ENCODE measurements around the gene SUGCT. TPM values are rescaled to one million over a fixed set of nuclear protein-coding genes. Genes with fewer than 3 reads are reported as not detected.
"Not testable (repeated sequence)": the region's sequence is repeated elsewhere in the genome, so short reads cannot be mapped to it uniquely, and the experiment has no call there.

SUGCT gene
- total and polyA plus RNA-seq, 2 experiments from 2014 or later: 21.4 to 57.8 TPM

DNA sequence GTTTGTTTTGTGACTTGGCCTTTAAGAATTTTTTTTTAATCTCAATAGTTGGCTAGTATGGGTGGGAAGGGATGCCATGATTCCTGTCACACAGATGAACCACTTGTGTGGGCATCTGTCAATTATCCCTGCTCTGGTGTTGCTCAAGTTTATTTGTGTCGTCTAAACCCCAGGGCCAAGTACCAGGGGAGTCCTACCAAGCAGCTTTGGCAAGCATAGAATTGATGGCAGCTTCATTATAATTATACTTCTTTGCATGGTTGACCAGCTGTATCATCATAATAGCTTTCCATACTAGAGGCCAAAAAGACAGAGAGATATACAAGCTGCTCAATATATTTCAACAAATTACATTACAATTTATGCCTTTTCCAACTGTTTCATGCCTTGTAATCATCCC lies 30.4 kb downstream of the SUGCT start:
- no peaks in the 10 kb centered on the region for H3K9me3 ChIP-seq (ENCODE audit: low read depth)
- no peaks in the 10 kb centered on the region for H3K36me3 ChIP-seq
- TF ChIP-seq, protein P1, sequence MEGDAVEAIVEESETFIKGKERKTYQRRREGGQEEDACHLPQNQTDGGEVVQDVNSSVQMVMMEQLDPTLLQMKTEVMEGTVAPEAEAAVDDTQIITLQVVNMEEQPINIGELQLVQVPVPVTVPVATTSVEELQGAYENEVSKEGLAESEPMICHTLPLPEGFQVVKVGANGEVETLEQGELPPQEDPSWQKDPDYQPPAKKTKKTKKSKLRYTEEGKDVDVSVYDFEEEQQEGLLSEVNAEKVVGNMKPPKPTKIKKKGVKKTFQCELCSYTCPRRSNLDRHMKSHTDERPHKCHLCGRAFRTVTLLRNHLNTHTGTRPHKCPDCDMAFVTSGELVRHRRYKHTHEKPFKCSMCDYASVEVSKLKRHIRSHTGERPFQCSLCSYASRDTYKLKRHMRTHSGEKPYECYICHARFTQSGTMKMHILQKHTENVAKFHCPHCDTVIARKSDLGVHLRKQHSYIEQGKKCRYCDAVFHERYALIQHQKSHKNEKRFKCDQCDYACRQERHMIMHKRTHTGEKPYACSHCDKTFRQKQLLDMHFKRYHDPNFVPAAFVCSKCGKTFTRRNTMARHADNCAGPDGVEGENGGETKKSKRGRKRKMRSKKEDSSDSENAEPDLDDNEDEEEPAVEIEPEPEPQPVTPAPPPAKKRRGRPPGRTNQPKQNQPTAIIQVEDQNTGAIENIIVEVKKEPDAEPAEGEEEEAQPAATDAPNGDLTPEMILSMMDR (IDR thresholded peaks at IDR 0.05; ENCODE audit: low read depth, low read length): no peak
- peaks cover 2% of the 10 kb centered on the region for H3K4me1 ChIP-seq (ENCODE audit: low read depth)
- no peaks in the 10 kb centered on the region for H3K27me3 ChIP-seq
- H3K27ac ChIP-seq: no peak overlapping the region
- H3K4me3 ChIP-seq: no peak overlapping the region
- DNase-seq (ENCODE audit: low read depth in 1 of 2, low spot score in 1 of 2): no peak

DNA sequence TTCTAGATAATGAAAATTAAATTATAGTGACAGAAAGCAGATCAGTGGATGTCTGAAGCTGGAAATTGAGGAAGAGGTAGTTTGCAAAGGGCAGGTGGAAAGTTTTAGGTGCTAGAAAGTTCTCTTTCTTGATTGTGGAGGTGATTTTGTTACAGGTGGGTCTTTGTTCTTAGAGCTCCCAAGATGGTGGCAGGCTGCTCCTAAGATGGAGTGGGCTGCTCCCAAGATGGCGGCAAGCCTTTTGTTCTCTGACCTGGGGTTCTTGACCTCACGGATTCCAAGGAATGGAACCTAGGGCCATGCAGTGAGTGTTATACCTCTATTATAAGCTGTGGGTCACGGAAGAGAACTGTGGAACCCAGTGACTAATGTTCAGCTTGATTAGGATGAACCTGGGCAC lies 32.5 kb downstream of the SUGCT start:
- H3K4me1 ChIP-seq (ENCODE audit: low read depth): peaks cover 2% of the 10 kb centered on the region
- H3K36me3 ChIP-seq: no peaks in the 10 kb centered on the region
- H3K4me3 ChIP-seq: no peak overlapping the region
- H3K27ac ChIP-seq: no peak overlapping the region
- DNase-seq (ENCODE audit: low read depth in 1 of 2, low spot score in 1 of 2): no peak
- TF ChIP-seq, protein P1 (IDR thresholded peaks at IDR 0.05; ENCODE audit: low read depth, low read length): no peak
- no peaks in the 10 kb centered on the region for H3K9me3 ChIP-seq (ENCODE audit: low read depth)
- H3K27me3 ChIP-seq: no peaks in the 10 kb centered on the region

DNA sequence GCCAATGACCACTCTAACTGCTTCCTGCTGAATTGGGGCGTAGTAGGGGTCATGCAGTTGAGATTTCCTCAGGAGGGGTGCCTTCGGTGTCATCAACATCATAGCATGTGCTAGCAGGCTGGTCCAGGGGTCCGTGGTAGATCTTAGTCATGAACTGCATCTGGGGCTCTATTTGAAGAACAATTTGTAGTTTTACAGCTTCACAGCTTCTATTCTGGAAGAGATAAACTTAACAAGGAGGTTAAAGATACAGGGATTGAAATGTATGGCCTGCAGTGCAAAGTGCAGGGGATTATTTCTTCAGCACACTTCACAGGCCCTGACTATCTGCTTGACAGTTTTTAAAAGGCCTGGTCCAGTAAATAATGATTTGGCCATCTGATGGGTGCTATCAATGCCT lies 33.5 kb downstream of the SUGCT start:
- DNase-seq (ENCODE audit: low read depth in 1 of 2, low spot score in 1 of 2); H3K27ac ChIP-seq; H3K4me1 ChIP-seq (ENCODE audit: low read depth); H3K27me3 ChIP-seq; H3K9me3 ChIP-seq (ENCODE audit: low read depth); H3K4me3 ChIP-seq; H3K36me3 ChIP-seq: not testable (repeated sequence)

DNA sequence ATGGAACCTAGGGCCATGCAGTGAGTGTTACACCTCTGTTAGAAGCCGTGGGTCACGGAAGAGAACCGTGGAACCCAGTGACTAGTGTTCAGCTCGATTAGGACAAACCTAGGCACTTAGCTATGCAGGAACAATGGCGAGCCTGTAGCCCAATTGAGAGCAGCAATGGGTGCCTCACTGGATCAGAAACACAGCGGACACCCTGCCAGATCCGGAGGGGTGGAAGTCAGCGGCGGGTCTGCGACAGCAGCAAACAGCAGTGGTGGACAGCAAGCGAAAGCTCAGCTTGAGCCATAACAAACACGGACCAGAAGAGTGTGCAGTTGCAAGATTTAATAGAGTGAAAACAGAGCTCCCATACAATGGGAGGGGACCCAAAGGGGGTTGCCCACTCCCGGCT lies 38.3 kb downstream of the SUGCT start:
- H3K27ac ChIP-seq; H3K4me1 ChIP-seq (ENCODE audit: low read depth); H3K4me3 ChIP-seq; DNase-seq (ENCODE audit: low read depth in 1 of 2, low spot score in 1 of 2); H3K36me3 ChIP-seq; H3K27me3 ChIP-seq; H3K9me3 ChIP-seq (ENCODE audit: low read depth): not testable (repeated sequence)

DNA sequence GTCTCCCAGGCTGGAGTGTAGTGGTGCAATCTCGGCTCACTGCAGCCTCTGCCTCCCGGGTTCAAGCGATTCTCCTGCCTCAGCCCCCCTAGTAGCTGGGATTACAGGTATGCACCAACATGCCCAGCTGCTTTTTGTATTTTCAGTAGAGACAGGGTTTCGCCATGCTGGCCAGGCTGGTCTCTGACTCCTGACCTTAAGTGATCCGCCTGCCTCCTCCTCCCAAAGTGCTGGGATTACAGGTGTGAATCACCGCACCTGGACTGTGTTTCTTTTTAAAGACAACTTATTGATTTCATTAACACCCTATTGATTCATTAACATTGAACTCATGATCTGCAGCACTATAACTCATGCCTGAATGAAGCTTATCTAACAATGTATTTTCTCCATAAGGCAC lies 40.5 kb downstream of the SUGCT start:
- H3K9me3 ChIP-seq (ENCODE audit: low read depth); DNase-seq (ENCODE audit: low read depth in 1 of 2, low spot score in 1 of 2); H3K4me1 ChIP-seq (ENCODE audit: low read depth); H3K4me3 ChIP-seq; H3K36me3 ChIP-seq; H3K27ac ChIP-seq; H3K27me3 ChIP-seq: not testable (repeated sequence)

DNA sequence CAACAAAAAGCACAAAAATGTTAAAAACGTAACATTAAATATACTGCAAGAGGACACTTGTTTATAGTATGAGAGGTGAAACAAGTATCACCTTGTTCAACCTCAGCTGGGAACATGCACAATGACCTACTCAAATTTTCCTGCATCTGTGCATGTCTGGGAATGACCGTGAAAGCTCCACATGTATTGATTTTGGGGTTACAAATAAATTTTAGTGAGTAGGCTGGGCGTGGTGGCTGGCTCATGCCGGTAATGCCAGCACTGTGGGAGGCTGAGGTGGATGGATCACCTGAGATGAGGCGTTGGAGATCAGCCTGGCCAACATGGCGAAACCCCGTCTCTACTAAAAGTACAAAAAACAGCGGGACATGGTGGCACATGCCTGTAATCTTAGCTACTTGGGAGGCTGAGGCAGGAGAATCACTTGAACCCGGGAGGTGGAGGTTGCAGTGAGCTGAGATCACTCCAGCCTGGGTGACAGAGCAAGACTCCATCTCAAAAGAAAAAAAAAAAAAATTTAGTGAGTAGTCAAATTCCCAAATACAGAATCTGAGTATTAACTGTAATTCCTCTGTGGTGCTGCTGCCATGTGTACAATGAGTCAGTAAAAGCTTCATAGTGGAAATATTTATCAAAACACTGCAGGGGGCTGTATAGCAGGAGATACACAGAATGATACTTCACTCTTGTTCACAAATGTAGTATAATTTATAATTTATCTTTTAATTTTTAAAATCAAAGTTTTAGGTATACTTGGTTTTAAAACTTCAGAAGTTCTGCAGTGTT lies 41.1 kb downstream of the SUGCT start:
- no peaks in the 10 kb centered on the region for H3K9me3 ChIP-seq (ENCODE audit: low read depth)

DNA sequence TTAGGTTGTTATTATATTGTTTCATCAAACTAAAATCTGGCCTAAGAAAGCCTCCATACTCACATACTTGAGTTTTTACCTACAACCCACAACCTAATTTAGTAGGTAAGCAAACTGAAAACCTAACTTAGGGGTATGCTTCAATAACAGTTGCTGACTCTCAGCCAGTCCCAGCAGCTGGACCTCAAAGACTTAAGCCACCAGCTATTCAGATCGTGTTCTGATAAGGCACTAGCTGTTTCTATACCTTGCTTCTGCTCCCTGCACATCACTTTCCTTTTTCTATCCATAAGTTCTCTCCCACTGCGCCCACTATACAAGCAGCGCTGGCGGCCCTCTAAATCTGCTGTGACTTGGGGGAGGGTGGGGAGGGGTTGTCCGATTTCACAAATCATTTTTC lies 42.3 kb downstream of the SUGCT start:
- Histone ChIP-seq H3K36me3 (no peaks in the 10 kb centered on the region), H3K9me3 (ENCODE audit: low read depth) (no peaks in the 10 kb centered on the region), H3K27me3 (no peaks in the 10 kb centered on the region), H3K27ac (no peak overlapping the region), H3K4me3 (no peak overlapping the region), H3K4me1 (ENCODE audit: low read depth) (no peaks in the 10 kb centered on the region)
- DNase-seq (ENCODE audit: low read depth in 1 of 2, low spot score in 1 of 2): no peak
- TF ChIP-seq, protein P1 (IDR thresholded peaks at IDR 0.05; ENCODE audit: low read depth, low read length): no peak

More for the DNA sequence above, 41.1 kb downstream of the SUGCT start:
- H3K36me3 ChIP-seq: no peaks in the 10 kb centered on the region
- H3K27me3 ChIP-seq: no peaks in the 10 kb centered on the region
- TF ChIP-seq, protein P1 (IDR thresholded peaks at IDR 0.05; ENCODE audit: low read depth, low read length): no peak
- no peak overlapping the region for H3K27ac ChIP-seq
- no peak for DNase-seq (ENCODE audit: low read depth in 1 of 2, low spot score in 1 of 2)
- no peak overlapping the region for H3K4me3 ChIP-seq
- no peaks in the 10 kb centered on the region for H3K4me1 ChIP-seq (ENCODE audit: low read depth)

Data from cardiac muscle cell (in vitro differentiated cells and primary cell).